WTC11 (cell line): ENCODE measurements around the gene TIGD3. TPM values are rescaled to one million over a fixed set of nuclear protein-coding genes. Genes with fewer than 3 reads are reported as not detected.

ENCODE experiments used
- ATAC-seq: fragments of 200-7000 bp; cut with Tn5 transposase; 2 replicates; pipeline ENCODE4 v1.10.0; 2021; ENCODE audit warnings: mild to moderate bottlenecking, moderate library complexity
- CTCF ChIA-PET: fragments of 300-600 bp; sonication (Branson Sonifier 250); formaldehyde crosslinking; loops from one replicate; lab custom pipeline; 2021; ENCODE audit warnings: antibody characterized with exemption; lab: Charles Lee
- POLR2A ChIA-PET: fragments of 350-600 bp; sonication (Branson Sonifier 250); formaldehyde crosslinking; loops from one replicate; lab custom pipeline; 2021; ENCODE audit warnings: antibody characterized with exemption; lab: Charles Lee
- DNase-seq: peaks from one replicate; pipeline ENCODE4 v3.0.0; 2021; ENCODE audit warnings: low spot score
- H3K27ac Mint-ChIP-seq: 2 replicates; pipeline ENCODE4 v1.8.0; 2021; ENCODE audit warnings: mixed read lengths
- H3K27me3 Mint-ChIP-seq: 2 replicates; pipeline ENCODE4 v1.8.0; 2021; ENCODE audit warnings: low read depth, mild to moderate bottlenecking, moderate library complexity, mixed read lengths
- H3K36me3 Mint-ChIP-seq: 2 replicates; pipeline ENCODE4 v1.8.0; 2021; ENCODE audit warnings: mixed read lengths
- H3K4me1 Mint-ChIP-seq: 2 replicates; pipeline ENCODE4 v1.8.0; 2022; ENCODE audit warnings: mixed read lengths
- H3K4me3 Mint-ChIP-seq: 2 replicates; pipeline ENCODE4 v1.8.0; 2021; ENCODE audit warnings: mild to moderate bottlenecking, moderate library complexity, mixed read lengths
- H3K9me3 Mint-ChIP-seq: 2 replicates; pipeline ENCODE4 v1.8.0; 2021; ENCODE audit warnings: mixed read lengths
- CBFB ChIP-seq: sonication (generic); formaldehyde crosslinking; IDR thresholded peaks from 2 replicates; pipeline ENCODE4 v1.8.1; 2022; ENCODE audit warnings: mild to moderate bottlenecking, low read depth, missing genetic modification reagents
- FOXK1 ChIP-seq: sonication (generic); formaldehyde crosslinking; IDR thresholded peaks from 2 replicates; pipeline ENCODE4 v1.8.0; 2022; ENCODE audit warnings: mild to moderate bottlenecking, moderate library complexity, missing genetic modification reagents
- FOXP1 ChIP-seq: sonication (generic); formaldehyde crosslinking; IDR thresholded peaks from 2 replicates; pipeline ENCODE4 v1.8.0; 2022; ENCODE audit warnings: missing genetic modification reagents, mild to moderate bottlenecking, moderate library complexity, borderline replicate concordance
- IRF2 ChIP-seq: sonication (generic); formaldehyde crosslinking; IDR thresholded peaks from 2 replicates; pipeline ENCODE4 v1.8.0; 2022; ENCODE audit warnings: low read depth, missing genetic modification reagents, borderline replicate concordance
- JAZF1 ChIP-seq: fragments of 250-450 bp; sonication (Bioruptor Pico); IDR thresholded peaks from 2 replicates; pipeline ENCODE4 v1.9.0; 2021; ENCODE audit warnings: moderate library complexity, mild to moderate bottlenecking, inconsistent platforms
- NR2C2 ChIP-seq: sonication (generic); formaldehyde crosslinking; IDR thresholded peaks from 2 replicates; pipeline ENCODE4 v1.8.0; 2022; ENCODE audit warnings: mild to moderate bottlenecking, missing genetic modification reagents
- NR3C1 ChIP-seq: sonication (generic); formaldehyde crosslinking; conservative IDR thresholded peaks from 2 replicates; pipeline ENCODE4 v1.8.1; 2023; ENCODE audit warnings: low read depth, mild to moderate bottlenecking, missing genetic modification reagents
- ZNF138 ChIP-seq: sonication (generic); formaldehyde crosslinking; conservative IDR thresholded peaks from 2 replicates; pipeline ENCODE4 v1.8.1; 2022; ENCODE audit warnings: mild to moderate bottlenecking, moderate library complexity, missing genetic modification reagents
- total RNA-seq: library from RNA; stranded (reverse); gene quantifications from 3 replicates; pipeline ENCODE4 v1.2.3, GENCODE V29; 2021
- TF ChIP-seq, protein P1 (sequence below): sonication (generic); formaldehyde crosslinking; IDR thresholded peaks from 2 replicates; pipeline ENCODE4 v1.8.0; 2022; ENCODE audit warnings: mild to moderate bottlenecking, missing genetic modification reagents
- TF ChIP-seq, protein P2 (sequence below): fragments of 250-450 bp; sonication (Bioruptor Pico); IDR thresholded peaks from 2 replicates; pipeline ENCODE4 v2.1.2; 2022; ENCODE audit warnings: mild to moderate bottlenecking, moderate library complexity
- TF ChIP-seq, protein P3 (sequence below): sonication (generic); formaldehyde crosslinking; IDR thresholded peaks from 2 replicates; pipeline ENCODE4 v1.8.0; 2023; ENCODE audit warnings: missing genetic modification reagents, mild to moderate bottlenecking, borderline replicate concordance
- TF ChIP-seq, protein P4 (sequence below): sonication (generic); formaldehyde crosslinking; IDR thresholded peaks from 2 replicates; pipeline ENCODE4 v1.8.0; 2023; ENCODE audit warnings: mild to moderate bottlenecking, missing genetic modification reagents
- TF ChIP-seq, protein P5 (sequence below): sonication (generic); formaldehyde crosslinking; IDR thresholded peaks from 2 replicates; pipeline ENCODE4 v1.8.0; 2023; ENCODE audit warnings: missing genetic modification reagents
- TF ChIP-seq, protein P6 (sequence below): sonication (generic); formaldehyde crosslinking; IDR thresholded peaks from 2 replicates; pipeline ENCODE4 v1.8.0; 2022; ENCODE audit warnings: missing genetic modification reagents
- TF ChIP-seq, protein P7 (sequence below): fragments of 200-600 bp; IDR thresholded peaks from 2 replicates; pipeline ENCODE4 v1.8.0; 2022; ENCODE audit warnings: antibody characterized with exemption

The TIGD3 gene
- total RNA-seq, 1 experiment from 2014 or later: 1.9 TPM

DNA sequence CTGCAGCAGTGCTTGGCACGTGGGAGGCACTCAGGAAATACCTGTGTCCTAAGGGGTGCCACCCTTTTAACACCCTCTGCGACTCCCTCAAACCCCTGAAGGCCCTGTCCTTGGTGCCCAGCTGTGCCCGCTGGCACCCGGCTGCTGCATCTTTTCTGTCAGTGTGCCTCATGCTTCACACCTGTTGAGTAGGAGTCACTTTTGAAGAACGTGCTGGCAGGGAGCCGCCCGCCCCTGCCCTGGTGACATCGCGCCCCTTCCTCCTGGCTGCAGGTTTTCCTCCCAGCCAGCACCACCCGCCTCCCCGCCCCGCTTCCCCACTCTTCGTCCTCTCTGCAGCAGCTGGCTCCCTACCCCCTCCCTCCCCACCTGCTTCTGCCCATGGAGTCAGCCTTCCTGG, 49.7 kb downstream of the TIGD3 start (continued):
- TF ChIP-seq, protein P1, sequence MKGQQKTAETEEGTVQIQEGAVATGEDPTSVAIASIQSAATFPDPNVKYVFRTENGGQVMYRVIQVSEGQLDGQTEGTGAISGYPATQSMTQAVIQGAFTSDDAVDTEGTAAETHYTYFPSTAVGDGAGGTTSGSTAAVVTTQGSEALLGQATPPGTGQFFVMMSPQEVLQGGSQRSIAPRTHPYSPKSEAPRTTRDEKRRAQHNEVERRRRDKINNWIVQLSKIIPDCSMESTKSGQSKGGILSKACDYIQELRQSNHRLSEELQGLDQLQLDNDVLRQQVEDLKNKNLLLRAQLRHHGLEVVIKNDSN (CRISPR knock-in tag): no peak
- no peak for TF ChIP-seq IRF2 (CRISPR knock-in tag)
- TF ChIP-seq, protein P2, sequence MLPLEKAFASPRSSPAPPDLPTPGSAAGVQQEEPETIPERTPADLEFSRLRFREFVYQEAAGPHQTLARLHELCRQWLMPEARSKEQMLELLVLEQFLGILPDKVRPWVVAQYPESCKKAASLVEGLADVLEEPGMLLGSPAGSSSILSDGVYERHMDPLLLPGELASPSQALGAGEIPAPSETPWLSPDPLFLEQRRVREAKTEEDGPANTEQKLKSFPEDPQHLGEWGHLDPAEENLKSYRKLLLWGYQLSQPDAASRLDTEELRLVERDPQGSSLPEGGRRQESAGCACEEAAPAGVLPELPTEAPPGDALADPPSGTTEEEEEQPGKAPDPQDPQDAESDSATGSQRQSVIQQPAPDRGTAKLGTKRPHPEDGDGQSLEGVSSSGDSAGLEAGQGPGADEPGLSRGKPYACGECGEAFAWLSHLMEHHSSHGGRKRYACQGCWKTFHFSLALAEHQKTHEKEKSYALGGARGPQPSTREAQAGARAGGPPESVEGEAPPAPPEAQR (CRISPR knock-in tag): no peak
- TF ChIP-seq JAZF1 (CRISPR knock-in tag): no peak
- TF ChIP-seq, protein P3, sequence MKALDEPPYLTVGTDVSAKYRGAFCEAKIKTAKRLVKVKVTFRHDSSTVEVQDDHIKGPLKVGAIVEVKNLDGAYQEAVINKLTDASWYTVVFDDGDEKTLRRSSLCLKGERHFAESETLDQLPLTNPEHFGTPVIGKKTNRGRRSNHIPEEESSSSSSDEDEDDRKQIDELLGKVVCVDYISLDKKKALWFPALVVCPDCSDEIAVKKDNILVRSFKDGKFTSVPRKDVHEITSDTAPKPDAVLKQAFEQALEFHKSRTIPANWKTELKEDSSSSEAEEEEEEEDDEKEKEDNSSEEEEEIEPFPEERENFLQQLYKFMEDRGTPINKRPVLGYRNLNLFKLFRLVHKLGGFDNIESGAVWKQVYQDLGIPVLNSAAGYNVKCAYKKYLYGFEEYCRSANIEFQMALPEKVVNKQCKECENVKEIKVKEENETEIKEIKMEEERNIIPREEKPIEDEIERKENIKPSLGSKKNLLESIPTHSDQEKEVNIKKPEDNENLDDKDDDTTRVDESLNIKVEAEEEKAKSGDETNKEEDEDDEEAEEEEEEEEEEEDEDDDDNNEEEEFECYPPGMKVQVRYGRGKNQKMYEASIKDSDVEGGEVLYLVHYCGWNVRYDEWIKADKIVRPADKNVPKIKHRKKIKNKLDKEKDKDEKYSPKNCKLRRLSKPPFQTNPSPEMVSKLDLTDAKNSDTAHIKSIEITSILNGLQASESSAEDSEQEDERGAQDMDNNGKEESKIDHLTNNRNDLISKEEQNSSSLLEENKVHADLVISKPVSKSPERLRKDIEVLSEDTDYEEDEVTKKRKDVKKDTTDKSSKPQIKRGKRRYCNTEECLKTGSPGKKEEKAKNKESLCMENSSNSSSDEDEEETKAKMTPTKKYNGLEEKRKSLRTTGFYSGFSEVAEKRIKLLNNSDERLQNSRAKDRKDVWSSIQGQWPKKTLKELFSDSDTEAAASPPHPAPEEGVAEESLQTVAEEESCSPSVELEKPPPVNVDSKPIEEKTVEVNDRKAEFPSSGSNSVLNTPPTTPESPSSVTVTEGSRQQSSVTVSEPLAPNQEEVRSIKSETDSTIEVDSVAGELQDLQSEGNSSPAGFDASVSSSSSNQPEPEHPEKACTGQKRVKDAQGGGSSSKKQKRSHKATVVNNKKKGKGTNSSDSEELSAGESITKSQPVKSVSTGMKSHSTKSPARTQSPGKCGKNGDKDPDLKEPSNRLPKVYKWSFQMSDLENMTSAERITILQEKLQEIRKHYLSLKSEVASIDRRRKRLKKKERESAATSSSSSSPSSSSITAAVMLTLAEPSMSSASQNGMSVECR (CRISPR knock-in tag): no peak
- TF ChIP-seq, protein P4, sequence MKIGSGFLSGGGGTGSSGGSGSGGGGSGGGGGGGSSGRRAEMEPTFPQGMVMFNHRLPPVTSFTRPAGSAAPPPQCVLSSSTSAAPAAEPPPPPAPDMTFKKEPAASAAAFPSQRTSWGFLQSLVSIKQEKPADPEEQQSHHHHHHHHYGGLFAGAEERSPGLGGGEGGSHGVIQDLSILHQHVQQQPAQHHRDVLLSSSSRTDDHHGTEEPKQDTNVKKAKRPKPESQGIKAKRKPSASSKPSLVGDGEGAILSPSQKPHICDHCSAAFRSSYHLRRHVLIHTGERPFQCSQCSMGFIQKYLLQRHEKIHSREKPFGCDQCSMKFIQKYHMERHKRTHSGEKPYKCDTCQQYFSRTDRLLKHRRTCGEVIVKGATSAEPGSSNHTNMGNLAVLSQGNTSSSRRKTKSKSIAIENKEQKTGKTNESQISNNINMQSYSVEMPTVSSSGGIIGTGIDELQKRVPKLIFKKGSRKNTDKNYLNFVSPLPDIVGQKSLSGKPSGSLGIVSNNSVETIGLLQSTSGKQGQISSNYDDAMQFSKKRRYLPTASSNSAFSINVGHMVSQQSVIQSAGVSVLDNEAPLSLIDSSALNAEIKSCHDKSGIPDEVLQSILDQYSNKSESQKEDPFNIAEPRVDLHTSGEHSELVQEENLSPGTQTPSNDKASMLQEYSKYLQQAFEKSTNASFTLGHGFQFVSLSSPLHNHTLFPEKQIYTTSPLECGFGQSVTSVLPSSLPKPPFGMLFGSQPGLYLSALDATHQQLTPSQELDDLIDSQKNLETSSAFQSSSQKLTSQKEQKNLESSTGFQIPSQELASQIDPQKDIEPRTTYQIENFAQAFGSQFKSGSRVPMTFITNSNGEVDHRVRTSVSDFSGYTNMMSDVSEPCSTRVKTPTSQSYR (CRISPR knock-in tag): no peak
- TF ChIP-seq FOXK1 (CRISPR knock-in tag): no peak
- TF ChIP-seq, protein P5, sequence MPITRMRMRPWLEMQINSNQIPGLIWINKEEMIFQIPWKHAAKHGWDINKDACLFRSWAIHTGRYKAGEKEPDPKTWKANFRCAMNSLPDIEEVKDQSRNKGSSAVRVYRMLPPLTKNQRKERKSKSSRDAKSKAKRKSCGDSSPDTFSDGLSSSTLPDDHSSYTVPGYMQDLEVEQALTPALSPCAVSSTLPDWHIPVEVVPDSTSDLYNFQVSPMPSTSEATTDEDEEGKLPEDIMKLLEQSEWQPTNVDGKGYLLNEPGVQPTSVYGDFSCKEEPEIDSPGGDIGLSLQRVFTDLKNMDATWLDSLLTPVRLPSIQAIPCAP (CRISPR knock-in tag): no peak
- TF ChIP-seq ZNF138 (CRISPR knock-in tag): no peak
- TF ChIP-seq NR2C2: no peak
- no peak for TF ChIP-seq NR3C1 (CRISPR knock-in tag)
- TF ChIP-seq, all 79 proteins: peak for 0

DNA sequence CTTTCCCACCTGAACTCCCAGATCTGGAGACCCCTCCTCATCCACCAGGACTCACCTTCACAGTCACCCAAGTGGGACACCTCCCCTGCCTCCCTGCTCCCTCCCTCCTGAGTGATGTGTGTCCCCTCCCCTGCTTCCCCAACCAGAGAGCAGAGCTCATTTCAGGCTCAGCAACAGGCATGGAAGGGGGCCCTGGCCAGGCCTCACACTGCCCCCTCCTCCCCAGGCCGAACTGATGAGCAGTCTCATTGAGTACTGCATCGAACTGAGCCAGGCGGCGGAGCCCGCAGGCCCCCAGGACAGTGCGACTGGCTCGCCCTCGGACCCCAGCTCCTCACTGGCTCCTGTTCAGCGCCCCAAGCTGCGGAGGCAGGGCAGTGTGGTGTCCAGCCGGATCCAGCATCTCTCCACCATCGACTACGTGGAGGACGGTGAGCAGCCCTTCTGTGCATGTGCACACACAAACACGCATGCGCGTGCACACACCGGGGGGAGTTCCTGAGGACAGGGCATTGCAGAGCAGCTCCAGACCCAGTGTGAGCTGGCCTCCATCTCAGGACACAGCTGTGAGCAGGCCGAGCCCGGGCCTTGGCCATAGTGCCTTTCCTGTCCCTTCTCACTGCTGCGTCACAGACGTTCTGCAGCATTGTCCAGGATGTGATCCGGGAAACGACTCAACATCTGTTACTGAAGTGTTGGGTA, 50.2 kb downstream of the TIGD3 start:
- POLR2A ChIA-PET: no interaction called here
- no peaks in the 10 kb centered on the region for H3K27me3 Mint-ChIP-seq
- H3K4me1 Mint-ChIP-seq: peaks cover 10% of the 10 kb centered on the region
- ATAC-seq: no peak
- H3K9me3 Mint-ChIP-seq: no peaks in the 10 kb centered on the region
- peaks cover 14% of the 10 kb centered on the region for H3K36me3 Mint-ChIP-seq
- H3K4me3 Mint-ChIP-seq: no peak overlapping the region
- H3K27ac Mint-ChIP-seq: no peak overlapping the region
- no peak for DNase-seq
- CTCF ChIA-PET: interaction anchor here (0.6 to 2.6 kb wide), 4 partner anchors 12 to 165 kb away, joined by 3 to 7 read pairs (median 4); partner anchors contain the start of gene ZNRD2
- TF ChIP-seq, protein P6, sequence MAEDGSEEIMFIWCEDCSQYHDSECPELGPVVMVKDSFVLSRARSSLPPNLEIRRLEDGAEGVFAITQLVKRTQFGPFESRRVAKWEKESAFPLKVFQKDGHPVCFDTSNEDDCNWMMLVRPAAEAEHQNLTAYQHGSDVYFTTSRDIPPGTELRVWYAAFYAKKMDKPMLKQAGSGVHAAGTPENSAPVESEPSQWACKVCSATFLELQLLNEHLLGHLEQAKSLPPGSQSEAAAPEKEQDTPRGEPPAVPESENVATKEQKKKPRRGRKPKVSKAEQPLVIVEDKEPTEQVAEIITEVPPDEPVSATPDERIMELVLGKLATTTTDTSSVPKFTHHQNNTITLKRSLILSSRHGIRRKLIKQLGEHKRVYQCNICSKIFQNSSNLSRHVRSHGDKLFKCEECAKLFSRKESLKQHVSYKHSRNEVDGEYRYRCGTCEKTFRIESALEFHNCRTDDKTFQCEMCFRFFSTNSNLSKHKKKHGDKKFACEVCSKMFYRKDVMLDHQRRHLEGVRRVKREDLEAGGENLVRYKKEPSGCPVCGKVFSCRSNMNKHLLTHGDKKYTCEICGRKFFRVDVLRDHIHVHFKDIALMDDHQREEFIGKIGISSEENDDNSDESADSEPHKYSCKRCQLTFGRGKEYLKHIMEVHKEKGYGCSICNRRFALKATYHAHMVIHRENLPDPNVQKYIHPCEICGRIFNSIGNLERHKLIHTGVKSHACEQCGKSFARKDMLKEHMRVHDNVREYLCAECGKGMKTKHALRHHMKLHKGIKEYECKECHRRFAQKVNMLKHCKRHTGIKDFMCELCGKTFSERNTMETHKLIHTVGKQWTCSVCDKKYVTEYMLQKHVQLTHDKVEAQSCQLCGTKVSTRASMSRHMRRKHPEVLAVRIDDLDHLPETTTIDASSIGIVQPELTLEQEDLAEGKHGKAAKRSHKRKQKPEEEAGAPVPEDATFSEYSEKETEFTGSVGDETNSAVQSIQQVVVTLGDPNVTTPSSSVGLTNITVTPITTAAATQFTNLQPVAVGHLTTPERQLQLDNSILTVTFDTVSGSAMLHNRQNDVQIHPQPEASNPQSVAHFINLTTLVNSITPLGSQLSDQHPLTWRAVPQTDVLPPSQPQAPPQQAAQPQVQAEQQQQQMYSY (CRISPR knock-in tag): no peak
- no peak for TF ChIP-seq CBFB
- TF ChIP-seq FOXP1 (CRISPR knock-in tag): no peak
- TF ChIP-seq, protein P7, sequence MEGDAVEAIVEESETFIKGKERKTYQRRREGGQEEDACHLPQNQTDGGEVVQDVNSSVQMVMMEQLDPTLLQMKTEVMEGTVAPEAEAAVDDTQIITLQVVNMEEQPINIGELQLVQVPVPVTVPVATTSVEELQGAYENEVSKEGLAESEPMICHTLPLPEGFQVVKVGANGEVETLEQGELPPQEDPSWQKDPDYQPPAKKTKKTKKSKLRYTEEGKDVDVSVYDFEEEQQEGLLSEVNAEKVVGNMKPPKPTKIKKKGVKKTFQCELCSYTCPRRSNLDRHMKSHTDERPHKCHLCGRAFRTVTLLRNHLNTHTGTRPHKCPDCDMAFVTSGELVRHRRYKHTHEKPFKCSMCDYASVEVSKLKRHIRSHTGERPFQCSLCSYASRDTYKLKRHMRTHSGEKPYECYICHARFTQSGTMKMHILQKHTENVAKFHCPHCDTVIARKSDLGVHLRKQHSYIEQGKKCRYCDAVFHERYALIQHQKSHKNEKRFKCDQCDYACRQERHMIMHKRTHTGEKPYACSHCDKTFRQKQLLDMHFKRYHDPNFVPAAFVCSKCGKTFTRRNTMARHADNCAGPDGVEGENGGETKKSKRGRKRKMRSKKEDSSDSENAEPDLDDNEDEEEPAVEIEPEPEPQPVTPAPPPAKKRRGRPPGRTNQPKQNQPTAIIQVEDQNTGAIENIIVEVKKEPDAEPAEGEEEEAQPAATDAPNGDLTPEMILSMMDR: no peak
- TF ChIP-seq, protein P1 (CRISPR knock-in tag): no peak
